Panc1 (cell line): ENCODE measurements around the gene BNC1. TPM values are rescaled to one million over a fixed set of nuclear protein-coding genes. Genes with fewer than 3 reads are reported as not detected.

Experiments
- ATAC-seq: fragments of 200-7000 bp; cut with Tn5 transposase; 2 replicates; pipeline ENCODE4 v1.9.1; 2020; ENCODE audit warnings: mild to moderate bottlenecking, moderate library complexity
- BruUV-seq: library from RNA; stranded (reverse); fragments of 400-500 nt; replicated peaks from 2 replicates; lab custom pipeline; 2021; lab: Mats Ljungman, UMichigan
- CTCF ChIA-PET: fragments of 300-600 bp; sonication (Branson Sonifier 250); formaldehyde crosslinking; loops from one replicate; lab custom pipeline; 2022; ENCODE audit warnings: antibody characterized with exemption; lab: Charles Lee
- POLR2A ChIA-PET: fragments of 300-600 bp; sonication (Branson Sonifier 250); formaldehyde crosslinking; loops from one replicate; lab custom pipeline; 2022; ENCODE audit warnings: antibody characterized with exemption; lab: Charles Lee
- DNase-seq: peaks from one replicate; pipeline ENCODE4 v3.0.0-alpha.2; 2010; ENCODE audit warnings: low read depth, low spot score
- H3K27ac ChIP-seq: 2 replicates; pipeline ENCODE4 v1.5.1; 2011; ENCODE audit warnings: mild to moderate bottlenecking, low read length, inconsistent platforms
- H3K27me3 ChIP-seq: fragments of 200-500 bp; sonication (Bioruptor generic); 2 replicates; pipeline ENCODE4 v1.6.0; 2014; ENCODE audit warnings: low read length, inconsistent platforms; ENCODE audit not compliant: control insufficient read depth, insufficient read depth
- H3K36me3 ChIP-seq: fragments of 200-500 bp; sonication (Bioruptor generic); 2 replicates; pipeline ENCODE4 v1.5.1; 2014; ENCODE audit warnings: inconsistent platforms, mild to moderate bottlenecking, low read length, moderate library complexity; ENCODE audit not compliant: control insufficient read depth, insufficient read depth
- H3K4me1 ChIP-seq: 2 replicates; pipeline ENCODE4 v1.5.1; 2011; ENCODE audit warnings: inconsistent platforms, mild to moderate bottlenecking, low read length, moderate library complexity; ENCODE audit not compliant: control insufficient read depth, insufficient read depth
- H3K4me3 ChIP-seq, 2 experiments: 2 replicates each; pipeline ENCODE4 v1.5.1; 2011 to 2012; ENCODE audit warnings: low read depth in 2 of 2, low read length in 2 of 2, mild to moderate bottlenecking in 2 of 2, inconsistent platforms in 1 of 2, moderate library complexity in 1 of 2
- H3K9me3 ChIP-seq: fragments of 200-500 bp; sonication (Bioruptor generic); 2 replicates; pipeline ENCODE4 v1.5.1; 2014; ENCODE audit warnings: low read depth, mild to moderate bottlenecking, inconsistent platforms, low read length, moderate library complexity; ENCODE audit not compliant: control insufficient read depth, insufficient read depth
- POLR2AphosphoS5 ChIP-seq: IDR thresholded peaks from 2 replicates; pipeline ENCODE4 v1.6.1; 2012; ENCODE audit warnings: mild to moderate bottlenecking, low read depth, low read length, moderate library complexity
- SIN3A ChIP-seq: IDR thresholded peaks from 2 replicates; pipeline ENCODE4 v1.6.1; 2012; ENCODE audit warnings: low read depth, mild to moderate bottlenecking, low read length, moderate library complexity, borderline replicate concordance; ENCODE audit not compliant: insufficient read depth
- TCF7L2 ChIP-seq: IDR thresholded peaks from 2 replicates; pipeline ENCODE4 v1.6.1; 2011; ENCODE audit warnings: mild to moderate bottlenecking, low read depth, low read length, inconsistent platforms
- in situ Hi-C: cut with HindIII; loops from 2 replicates; pipeline ENCODE4 v1.10.0; 2016; ENCODE audit warnings: low sequenced_read_pairs, low pct_unique_long_range_greater_than_20kb
- intact Hi-C: fragments of 100-400 bp; cut with micrococcal nuclease; formaldehyde crosslinking; loops from one replicate; pipeline ENCODE4 v1.10.0; 2022; ENCODE audit not compliant: unreplicated experiment
- total RNA-seq: library from RNA; stranded (reverse); gene quantifications from one replicate; pipeline ENCODE4 v1.2.1, GENCODE V29; 2021; ENCODE audit not compliant: unreplicated experiment
- TF ChIP-seq, protein P1 (sequence below), 2 experiments: IDR thresholded peaks; 2 replicates each; pipeline ENCODE4 v1.6.1; 2011 to 2012; ENCODE audit warnings: low read depth in 2 of 2, control low read depth in 1 of 2, low read length in 1 of 2, mild to moderate bottlenecking in 1 of 2, moderate library complexity in 1 of 2; ENCODE audit not compliant: insufficient read depth in 1 of 2
- TF ChIP-seq, protein P2 (sequence below): fragments of 450-650 bp; IDR thresholded peaks from 2 replicates; pipeline ENCODE4 v1.5.1; 2017; ENCODE audit warnings: mild to moderate bottlenecking

BNC1 gene
- total RNA-seq, 1 experiment from 2014 or later = not detected

DNA sequence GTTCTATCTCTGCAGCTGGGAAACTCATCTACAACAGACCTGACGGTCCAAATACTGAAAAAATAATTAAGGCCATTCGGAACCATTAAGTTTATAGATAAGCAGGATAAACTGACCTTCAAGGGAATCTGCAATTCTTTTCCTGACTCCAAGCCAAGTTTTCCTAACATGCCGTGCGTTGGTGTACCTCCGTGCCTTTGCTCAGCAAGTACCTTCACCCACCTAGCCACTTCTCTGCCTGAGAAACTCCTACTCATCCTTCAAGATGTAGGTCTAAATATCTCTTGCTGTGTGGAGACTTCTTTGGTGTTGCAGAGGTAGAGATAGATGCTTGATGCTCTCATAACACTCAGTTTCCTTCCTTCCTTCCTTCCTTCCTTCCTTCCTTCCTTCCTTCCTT is 24.2 kb upstream of the BNC1 start (continued):
- no peak for TF ChIP-seq POLR2AphosphoS5

DNA sequence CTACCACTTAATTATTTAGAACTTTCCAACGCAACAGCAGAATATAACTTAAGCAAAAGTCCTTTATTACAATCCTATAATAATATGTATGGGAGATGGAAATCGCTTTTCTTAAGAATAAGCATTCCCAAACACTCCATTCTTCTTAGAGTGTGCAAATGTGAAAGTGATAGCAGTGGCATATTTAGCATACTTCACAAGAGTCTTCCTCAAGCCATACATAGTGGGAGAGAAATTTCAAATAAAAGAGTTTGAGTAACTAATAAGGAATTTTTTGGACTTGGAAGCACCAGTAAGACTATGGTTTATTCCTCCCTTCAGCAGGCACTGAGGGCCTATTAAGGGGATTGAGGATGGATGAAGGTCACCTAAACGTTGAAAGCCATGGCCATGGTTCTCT is 22.1 kb upstream of the BNC1 start:
- no peak for TF ChIP-seq TCF7L2
- TF ChIP-seq, protein P1, sequence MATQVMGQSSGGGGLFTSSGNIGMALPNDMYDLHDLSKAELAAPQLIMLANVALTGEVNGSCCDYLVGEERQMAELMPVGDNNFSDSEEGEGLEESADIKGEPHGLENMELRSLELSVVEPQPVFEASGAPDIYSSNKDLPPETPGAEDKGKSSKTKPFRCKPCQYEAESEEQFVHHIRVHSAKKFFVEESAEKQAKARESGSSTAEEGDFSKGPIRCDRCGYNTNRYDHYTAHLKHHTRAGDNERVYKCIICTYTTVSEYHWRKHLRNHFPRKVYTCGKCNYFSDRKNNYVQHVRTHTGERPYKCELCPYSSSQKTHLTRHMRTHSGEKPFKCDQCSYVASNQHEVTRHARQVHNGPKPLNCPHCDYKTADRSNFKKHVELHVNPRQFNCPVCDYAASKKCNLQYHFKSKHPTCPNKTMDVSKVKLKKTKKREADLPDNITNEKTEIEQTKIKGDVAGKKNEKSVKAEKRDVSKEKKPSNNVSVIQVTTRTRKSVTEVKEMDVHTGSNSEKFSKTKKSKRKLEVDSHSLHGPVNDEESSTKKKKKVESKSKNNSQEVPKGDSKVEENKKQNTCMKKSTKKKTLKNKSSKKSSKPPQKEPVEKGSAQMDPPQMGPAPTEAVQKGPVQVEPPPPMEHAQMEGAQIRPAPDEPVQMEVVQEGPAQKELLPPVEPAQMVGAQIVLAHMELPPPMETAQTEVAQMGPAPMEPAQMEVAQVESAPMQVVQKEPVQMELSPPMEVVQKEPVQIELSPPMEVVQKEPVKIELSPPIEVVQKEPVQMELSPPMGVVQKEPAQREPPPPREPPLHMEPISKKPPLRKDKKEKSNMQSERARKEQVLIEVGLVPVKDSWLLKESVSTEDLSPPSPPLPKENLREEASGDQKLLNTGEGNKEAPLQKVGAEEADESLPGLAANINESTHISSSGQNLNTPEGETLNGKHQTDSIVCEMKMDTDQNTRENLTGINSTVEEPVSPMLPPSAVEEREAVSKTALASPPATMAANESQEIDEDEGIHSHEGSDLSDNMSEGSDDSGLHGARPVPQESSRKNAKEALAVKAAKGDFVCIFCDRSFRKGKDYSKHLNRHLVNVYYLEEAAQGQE (IDR thresholded peaks at IDR 0.05; ENCODE audit: insufficient read depth in 1 of 2, low read depth in 2 of 2, low read length in 1 of 2) = no peak
- no peak for TF ChIP-seq SIN3A
- TF ChIP-seq, protein P2, sequence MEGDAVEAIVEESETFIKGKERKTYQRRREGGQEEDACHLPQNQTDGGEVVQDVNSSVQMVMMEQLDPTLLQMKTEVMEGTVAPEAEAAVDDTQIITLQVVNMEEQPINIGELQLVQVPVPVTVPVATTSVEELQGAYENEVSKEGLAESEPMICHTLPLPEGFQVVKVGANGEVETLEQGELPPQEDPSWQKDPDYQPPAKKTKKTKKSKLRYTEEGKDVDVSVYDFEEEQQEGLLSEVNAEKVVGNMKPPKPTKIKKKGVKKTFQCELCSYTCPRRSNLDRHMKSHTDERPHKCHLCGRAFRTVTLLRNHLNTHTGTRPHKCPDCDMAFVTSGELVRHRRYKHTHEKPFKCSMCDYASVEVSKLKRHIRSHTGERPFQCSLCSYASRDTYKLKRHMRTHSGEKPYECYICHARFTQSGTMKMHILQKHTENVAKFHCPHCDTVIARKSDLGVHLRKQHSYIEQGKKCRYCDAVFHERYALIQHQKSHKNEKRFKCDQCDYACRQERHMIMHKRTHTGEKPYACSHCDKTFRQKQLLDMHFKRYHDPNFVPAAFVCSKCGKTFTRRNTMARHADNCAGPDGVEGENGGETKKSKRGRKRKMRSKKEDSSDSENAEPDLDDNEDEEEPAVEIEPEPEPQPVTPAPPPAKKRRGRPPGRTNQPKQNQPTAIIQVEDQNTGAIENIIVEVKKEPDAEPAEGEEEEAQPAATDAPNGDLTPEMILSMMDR = no peak
- Histone ChIP-seq H3K4me1 (no peaks in the 10 kb centered on the region), H3K36me3 (no peaks in the 10 kb centered on the region), H3K4me3 (no peak overlapping the region), H3K27ac (no peak overlapping the region), H3K27me3 (no peaks in the 10 kb centered on the region; the same call in 1 of the 2 replicates), H3K9me3 (no peaks in the 10 kb centered on the region)
- in situ Hi-C loops = no loop called here
- no TSS peak for BruUV-seq
- POLR2A ChIA-PET = no interaction called here
- DNase-seq = no peak
- no peak for ATAC-seq
- CTCF ChIA-PET = no interaction called here
- intact Hi-C loops = no loop called here

GRCh38 chr15:83305704-83306291 is 21.3 kb upstream of the BNC1 start:
- intact Hi-C loops = no loop called here
- no peaks in the 10 kb centered on the region; the same call in 1 of the 2 replicates for H3K27me3 ChIP-seq
- ATAC-seq = no peak
- ChIA-PET CTCF (interaction anchor here (0.5 kb wide), 1 partner anchor 115 kb away, joined by 3 read pairs; no protein-coding TSS in a partner anchor), POLR2A (no interaction called here)
- no peaks in the 10 kb centered on the region for H3K9me3 ChIP-seq
- in situ Hi-C loops = no loop called here
- H3K4me1 ChIP-seq = no peaks in the 10 kb centered on the region
- TF ChIP-seq, protein P1 (IDR thresholded peaks at IDR 0.05; ENCODE audit: insufficient read depth in 1 of 2, low read depth in 2 of 2, low read length in 1 of 2) = no peak
- TF ChIP-seq POLR2AphosphoS5 (no peak), SIN3A (no peak), TCF7L2 (no peak)
- TF ChIP-seq, protein P2 = no peak
- no peak overlapping the region for H3K27ac ChIP-seq
- no TSS peak for BruUV-seq
- no peak for DNase-seq
- no peak overlapping the region for H3K4me3 ChIP-seq
- H3K36me3 ChIP-seq = no peaks in the 10 kb centered on the region
